Ishikawa (cell line): Measurements from ENCODE around the gene TXNRD3.

Source experiments
- CEBPB ChIP-seq: IDR thresholded peaks from 2 replicates; pipeline ENCODE4 v1.6.1; 2012
- CREB1 ChIP-seq: IDR thresholded peaks from 2 replicates; pipeline ENCODE4 v1.6.1; 2012; ENCODE audit warnings: low read depth
- EGR1 ChIP-seq: IDR thresholded peaks from 2 replicates; pipeline ENCODE4 v1.6.1; 2012
- EP300 ChIP-seq: IDR thresholded peaks from 2 replicates; pipeline ENCODE4 v1.6.1; 2012; ENCODE audit warnings: borderline replicate concordance
- FOXM1 ChIP-seq: IDR thresholded peaks from 2 replicates; pipeline ENCODE4 v1.6.1; 2012; ENCODE audit warnings: low read depth, borderline replicate concordance
- MAX ChIP-seq: IDR thresholded peaks from 2 replicates; pipeline ENCODE4 v1.6.1; 2012
- NFIC ChIP-seq: IDR thresholded peaks from 2 replicates; pipeline ENCODE4 v1.6.1; 2012
- RAD21 ChIP-seq: IDR thresholded peaks from 2 replicates; pipeline ENCODE4 v1.6.1; 2012; ENCODE audit warnings: low read depth
- REST ChIP-seq: IDR thresholded peaks from 2 replicates; pipeline ENCODE4 v1.6.1; 2012; ENCODE audit warnings: low read depth, mild to moderate bottlenecking
- TAF1 ChIP-seq: IDR thresholded peaks from 2 replicates; pipeline ENCODE4 v1.6.1; 2012; ENCODE audit warnings: low read depth, mild to moderate bottlenecking
- TCF12 ChIP-seq: IDR thresholded peaks from 2 replicates; pipeline ENCODE4 v1.6.1; 2012; ENCODE audit warnings: low read depth
- TEAD4 ChIP-seq: IDR thresholded peaks from 2 replicates; pipeline ENCODE4 v1.6.1; 2012
- USF1 ChIP-seq: IDR thresholded peaks from 2 replicates; pipeline ENCODE4 v1.6.1; 2012
- YY1 ChIP-seq: IDR thresholded peaks from 2 replicates; pipeline ENCODE4 v1.6.1; 2012; ENCODE audit warnings: low read depth
- ZBTB7A ChIP-seq: IDR thresholded peaks from 2 replicates; pipeline ENCODE4 v1.6.1; 2012; ENCODE audit warnings: low read depth

The TXNRD3 gene

GRCh38 chr3:126568776-126569342, 86.1 kb downstream of the TXNRD3 start:
- TF ChIP-seq TCF12 = no peak
- no peak for TF ChIP-seq TEAD4
- TF ChIP-seq YY1 = no peak
- no peak for TF ChIP-seq FOXM1
- no peak for TF ChIP-seq EP300
- no peak for TF ChIP-seq TAF1
- TF ChIP-seq REST = no peak
- TF ChIP-seq CEBPB = no peak
- TF ChIP-seq RAD21 = no peak
- TF ChIP-seq ZBTB7A = no peak
- no peak for TF ChIP-seq NFIC
- TF ChIP-seq CREB1 = no peak
- no peak for TF ChIP-seq USF1
- no peak for TF ChIP-seq EGR1

- peak; percentile 31; the same call in 1 of the 2 replicates for TF ChIP-seq RAD21
- TF ChIP-seq TEAD4 = no peak
These were observed 87.1 kb downstream of the TXNRD3 start for GRCh38 chr3:126567696-126568438.

- TF ChIP-seq TCF12 (no peak), EGR1 (no peak), EP300 (no peak), CREB1 (no peak), YY1 (no peak), TEAD4 (no peak), MAX (no peak), USF1 (no peak), RAD21 (no peak), FOXM1 (no peak)
These were observed 92.1 kb downstream of the TXNRD3 start for GRCh38 chr3:126562737-126563276.

- TF ChIP-seq TCF12 (no peak), YY1 (no peak), REST (no peak), ZBTB7A (no peak), RAD21 (no peak), FOXM1 (no peak), NFIC (no peak), EP300 (no peak), USF1 (no peak), CREB1 (no peak), MAX (no peak), EGR1 (no peak), TAF1 (no peak), TEAD4 (no peak), CEBPB (no peak)
These were observed 96.4 kb downstream of the TXNRD3 start, which contains the start of gene C3orf22 for GRCh38 chr3:126558336-126559071. Gene C3orf22, minus strand, starts transcription at chr3:126558932. Its CDS starts 5,542 bp downstream, at chr3:126553390.

- TF ChIP-seq EP300 (no peak), TCF12 (no peak), MAX (no peak), TEAD4 (no peak), USF1 (no peak), CEBPB (no peak), ZBTB7A (no peak)
These were observed 97.2 kb downstream of the TXNRD3 start for GRCh38 chr3:126557761-126558160.
